ENCODE measurements around the gene DNAJC3.

GRCh38 chr13:95723438-95723837 is 46.5 kb downstream of the DNAJC3 start:
- TF ChIP-seq, protein P1, sequence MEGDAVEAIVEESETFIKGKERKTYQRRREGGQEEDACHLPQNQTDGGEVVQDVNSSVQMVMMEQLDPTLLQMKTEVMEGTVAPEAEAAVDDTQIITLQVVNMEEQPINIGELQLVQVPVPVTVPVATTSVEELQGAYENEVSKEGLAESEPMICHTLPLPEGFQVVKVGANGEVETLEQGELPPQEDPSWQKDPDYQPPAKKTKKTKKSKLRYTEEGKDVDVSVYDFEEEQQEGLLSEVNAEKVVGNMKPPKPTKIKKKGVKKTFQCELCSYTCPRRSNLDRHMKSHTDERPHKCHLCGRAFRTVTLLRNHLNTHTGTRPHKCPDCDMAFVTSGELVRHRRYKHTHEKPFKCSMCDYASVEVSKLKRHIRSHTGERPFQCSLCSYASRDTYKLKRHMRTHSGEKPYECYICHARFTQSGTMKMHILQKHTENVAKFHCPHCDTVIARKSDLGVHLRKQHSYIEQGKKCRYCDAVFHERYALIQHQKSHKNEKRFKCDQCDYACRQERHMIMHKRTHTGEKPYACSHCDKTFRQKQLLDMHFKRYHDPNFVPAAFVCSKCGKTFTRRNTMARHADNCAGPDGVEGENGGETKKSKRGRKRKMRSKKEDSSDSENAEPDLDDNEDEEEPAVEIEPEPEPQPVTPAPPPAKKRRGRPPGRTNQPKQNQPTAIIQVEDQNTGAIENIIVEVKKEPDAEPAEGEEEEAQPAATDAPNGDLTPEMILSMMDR (conservative IDR thresholded peaks at IDR 0.05), result no peak
- no peak for TF ChIP-seq ZFX (IDR thresholded peaks at IDR 0.05)

Measured in C4-2B (cell line).